Right lobe of liver (tissue), 4 donors: ENCODE results near the gene ACACA.

Source experiments
- POLR2A ChIP-seq: fragments of 450-650 bp; IDR thresholded peaks from one replicate; pipeline ENCODE4 v1.6.1; 2017; ENCODE audit warnings: antibody characterized with exemption, mild to moderate bottlenecking
- TF ChIP-seq, protein P1 (sequence below), 4 donors: fragments of 200-600 bp in 3 of 4; fragments of 450-650 bp in 1 of 4; IDR thresholded peaks; one replicate each; pipeline versions ENCODE4 v1.5.1 to v1.8.0; 2016 to 2022; ENCODE audit warnings: antibody characterized with exemption in 4 of 4, mild to moderate bottlenecking in 2 of 4
- donor health status: DM: no; HTN: no; CAD: no.
- donor health status: DM: no; HTN: no; CAD: no.
- donor health status: DM: no; HTN: yes; CAD: no.

DNA sequence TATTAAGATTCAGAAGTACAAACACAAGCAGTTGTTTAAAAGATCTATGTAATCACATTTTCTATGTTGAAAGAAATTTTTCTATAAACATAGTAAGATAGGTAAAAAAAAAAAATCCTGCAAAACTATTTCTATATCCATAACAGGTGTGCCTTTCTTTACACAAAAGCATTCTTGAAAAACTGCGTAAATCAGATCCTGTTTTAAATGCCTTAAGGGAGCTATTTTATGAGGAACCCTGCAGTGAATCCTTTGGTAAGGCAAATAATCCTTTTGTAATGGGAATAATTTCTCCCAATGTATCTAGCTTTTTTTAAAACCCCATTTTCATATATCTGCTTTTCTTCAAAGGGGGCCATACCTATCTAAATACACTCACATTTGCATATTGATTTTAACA lies 300.6 kb downstream of the ACACA start:
- TF ChIP-seq, protein P1, sequence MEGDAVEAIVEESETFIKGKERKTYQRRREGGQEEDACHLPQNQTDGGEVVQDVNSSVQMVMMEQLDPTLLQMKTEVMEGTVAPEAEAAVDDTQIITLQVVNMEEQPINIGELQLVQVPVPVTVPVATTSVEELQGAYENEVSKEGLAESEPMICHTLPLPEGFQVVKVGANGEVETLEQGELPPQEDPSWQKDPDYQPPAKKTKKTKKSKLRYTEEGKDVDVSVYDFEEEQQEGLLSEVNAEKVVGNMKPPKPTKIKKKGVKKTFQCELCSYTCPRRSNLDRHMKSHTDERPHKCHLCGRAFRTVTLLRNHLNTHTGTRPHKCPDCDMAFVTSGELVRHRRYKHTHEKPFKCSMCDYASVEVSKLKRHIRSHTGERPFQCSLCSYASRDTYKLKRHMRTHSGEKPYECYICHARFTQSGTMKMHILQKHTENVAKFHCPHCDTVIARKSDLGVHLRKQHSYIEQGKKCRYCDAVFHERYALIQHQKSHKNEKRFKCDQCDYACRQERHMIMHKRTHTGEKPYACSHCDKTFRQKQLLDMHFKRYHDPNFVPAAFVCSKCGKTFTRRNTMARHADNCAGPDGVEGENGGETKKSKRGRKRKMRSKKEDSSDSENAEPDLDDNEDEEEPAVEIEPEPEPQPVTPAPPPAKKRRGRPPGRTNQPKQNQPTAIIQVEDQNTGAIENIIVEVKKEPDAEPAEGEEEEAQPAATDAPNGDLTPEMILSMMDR (IDR thresholded peaks at IDR 0.05) = no peak
- TF ChIP-seq POLR2A = no peak
